ENCODE measurements around the gene CEP72.
"Not testable (repeated sequence)": the region's sequence is repeated elsewhere in the genome, so short reads cannot be mapped to it uniquely, and the experiment has no call there.

CEP72 gene

DNA sequence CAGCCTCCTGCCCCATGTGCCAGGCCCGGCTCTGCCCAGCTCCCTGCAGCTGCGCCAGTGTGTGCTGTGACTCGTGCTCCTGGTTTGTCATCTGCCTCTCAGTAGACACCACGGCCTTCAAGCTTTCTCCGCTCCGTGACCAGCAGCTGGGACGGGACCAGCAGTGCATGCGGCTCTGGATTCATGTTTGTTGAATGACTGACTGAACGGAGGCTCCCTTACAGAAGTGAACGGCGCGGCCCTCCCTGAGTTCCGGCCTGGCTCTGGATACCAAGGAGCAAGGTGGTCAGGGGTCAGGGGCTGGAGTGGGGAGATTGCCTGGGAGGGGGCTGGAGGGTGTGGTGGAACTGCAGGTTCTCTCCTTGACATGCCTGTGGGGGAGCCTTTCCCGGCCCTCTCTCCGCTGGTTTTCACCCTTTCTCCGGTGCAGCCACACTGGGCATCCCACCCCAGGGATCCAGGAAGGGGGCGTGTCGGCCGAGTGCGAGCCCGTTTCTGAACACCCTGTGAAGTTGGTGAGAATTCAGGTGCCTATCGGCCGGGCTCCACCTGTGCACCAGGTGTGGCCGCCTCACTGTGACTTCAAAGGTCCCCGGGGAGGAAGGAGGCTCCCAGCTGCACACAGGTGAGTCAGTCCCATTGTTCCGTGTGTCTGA, 11.1 kb upstream of the CEP72 start:
- DNase-seq = peak; percentile 87

DNA sequence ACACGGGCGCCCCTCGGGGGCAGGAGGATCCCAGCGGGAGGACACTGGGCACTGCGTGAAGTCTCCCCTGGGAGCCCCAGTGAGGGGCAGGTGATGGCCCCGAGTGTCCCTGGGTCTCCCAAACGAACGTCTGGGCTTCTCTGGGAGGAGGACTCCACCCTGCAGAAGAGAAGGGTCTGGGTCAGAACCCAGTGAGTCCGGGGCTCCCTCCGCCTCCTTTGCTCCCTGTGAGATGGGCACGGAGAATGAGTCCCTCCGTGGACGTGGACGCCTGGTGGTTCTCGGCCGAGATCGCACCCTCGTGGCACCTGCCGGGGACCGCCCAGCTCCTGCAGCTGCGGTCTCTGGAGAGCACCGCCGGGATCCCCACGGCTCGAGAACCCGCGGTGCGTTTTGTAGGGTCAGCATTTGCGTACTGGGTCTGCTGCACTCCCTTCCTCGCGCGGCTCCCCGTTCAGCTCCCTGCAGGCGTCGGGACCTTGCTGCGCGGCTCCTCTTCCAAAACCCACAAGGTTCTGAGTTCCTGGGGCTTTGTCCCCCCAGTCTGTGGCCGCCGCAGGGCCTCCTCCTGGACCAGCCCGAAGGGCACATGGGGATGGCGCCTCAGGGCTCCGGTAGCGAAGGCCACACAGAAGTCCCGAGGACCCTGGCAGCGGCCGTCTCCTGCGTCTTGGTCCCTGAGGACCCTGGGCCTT, 10.2 kb upstream of the CEP72 start:
- no peak for DNase-seq

DNA sequence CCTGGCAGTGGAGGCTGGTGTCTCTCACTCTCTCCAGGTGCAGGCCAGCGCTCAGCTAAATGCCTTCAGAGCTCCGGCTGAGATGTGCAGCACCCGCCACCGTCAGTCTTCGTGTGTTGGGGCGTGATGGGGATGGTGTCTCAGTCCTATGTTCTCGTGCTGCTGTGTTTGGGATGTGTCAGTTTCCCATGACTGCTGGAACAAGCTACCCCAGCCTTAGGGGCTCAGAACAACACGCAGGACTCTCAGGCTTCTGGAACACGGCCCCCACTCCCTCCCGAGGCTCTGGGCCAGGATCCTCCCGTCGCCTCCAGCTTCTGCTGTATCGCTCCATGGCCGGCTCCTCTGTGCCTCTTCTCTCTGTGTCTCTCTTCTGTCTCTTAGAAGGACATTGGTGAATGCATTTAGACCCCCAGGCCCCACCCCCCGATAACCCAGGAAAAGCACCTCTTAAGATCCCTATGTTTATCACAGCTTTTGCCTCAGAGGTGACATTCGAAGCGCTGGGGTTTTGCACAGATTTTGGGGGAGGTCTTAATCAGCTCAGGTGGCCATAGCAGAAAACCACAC, 9.6 kb upstream of the CEP72 start:
- no peak for DNase-seq

DNA sequence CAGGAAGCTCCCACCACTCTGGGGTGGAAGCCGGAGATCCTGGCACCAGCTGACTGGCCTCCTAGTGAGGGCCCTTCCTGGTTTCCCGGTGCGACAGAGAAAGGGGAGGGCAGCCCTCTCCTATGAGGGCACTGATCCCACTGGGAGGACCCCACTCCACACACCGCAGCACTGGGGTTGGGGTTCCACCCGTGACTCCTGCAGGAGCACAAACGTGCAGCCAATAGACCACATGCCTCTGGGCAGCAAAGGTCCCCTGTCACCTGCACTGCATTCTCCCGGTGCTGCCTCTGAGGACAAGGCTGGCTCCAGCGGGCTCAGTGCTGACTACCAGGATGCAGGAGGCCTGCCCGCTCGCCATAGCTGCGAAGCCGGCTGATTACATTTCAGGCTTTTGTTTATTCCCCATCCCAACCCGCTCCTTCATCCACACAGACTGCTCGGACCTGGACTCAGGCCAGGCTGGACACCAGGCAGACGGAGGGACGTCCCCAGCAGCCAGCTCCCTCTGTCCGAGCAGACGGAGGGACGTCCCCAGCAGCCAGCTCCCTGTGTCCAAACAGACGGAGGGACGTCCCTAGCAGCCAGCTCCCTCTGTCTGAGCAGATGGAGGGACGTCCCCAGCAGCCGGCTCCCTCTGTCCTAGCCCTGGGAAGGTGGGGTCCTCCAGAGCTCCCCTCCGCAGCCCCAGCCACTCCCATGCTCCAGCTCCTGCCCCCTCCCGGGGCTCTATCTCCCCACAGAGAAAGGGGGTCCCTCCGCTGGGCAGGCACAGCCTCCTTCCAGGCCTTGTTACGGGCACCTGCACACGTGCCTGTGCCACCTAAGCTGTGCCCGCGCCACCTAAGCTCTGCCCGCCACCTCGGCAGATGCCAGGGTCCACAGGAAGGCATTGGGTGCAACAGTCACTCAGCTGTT, 8.8 kb upstream of the CEP72 start:
- DNase-seq = no peak

DNA sequence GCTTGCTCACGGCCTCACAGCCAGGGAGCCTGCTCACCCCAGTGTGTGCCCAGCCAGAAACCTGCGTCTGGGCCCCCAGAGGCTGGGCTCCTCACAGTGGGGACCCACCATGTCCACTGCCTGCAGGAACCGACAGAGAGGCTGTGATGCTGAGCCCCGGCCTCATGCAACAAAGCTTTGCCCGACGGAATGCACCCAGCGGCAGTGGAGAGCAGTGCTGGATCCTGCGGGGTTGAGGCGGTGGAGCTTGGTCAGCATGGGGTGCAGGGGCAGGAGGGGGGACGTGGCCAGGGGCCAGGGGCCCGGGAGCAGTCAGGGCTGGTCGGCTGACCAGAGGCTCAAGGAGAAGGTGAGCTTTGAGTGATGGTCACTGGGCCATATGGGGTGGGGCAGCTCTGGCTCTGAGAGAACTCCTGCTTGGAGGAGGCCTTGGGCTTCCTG, 7.7 kb upstream of the CEP72 start:
- no peak for DNase-seq

DNA sequence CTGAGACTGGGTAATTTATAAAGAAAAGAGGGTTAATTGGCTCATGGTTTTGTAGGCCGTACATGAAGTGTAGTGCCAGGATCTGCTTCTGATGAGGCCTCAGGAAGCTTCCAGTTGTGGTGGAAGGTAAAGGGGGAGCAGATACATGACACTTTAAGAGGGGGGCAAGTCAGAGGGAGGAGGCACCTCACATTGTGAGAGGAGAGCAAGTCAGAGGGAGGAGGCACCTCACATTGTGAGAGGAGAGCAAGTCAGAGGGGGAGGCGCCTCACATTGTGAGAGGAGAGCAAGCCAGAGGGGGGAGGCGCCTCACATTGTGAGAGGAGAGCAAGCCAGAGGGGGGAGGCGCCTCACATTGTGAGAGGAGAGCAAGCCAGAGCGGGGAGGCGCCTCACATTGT, 7.0 kb upstream of the CEP72 start:
- DNase-seq = not testable (repeated sequence)

DNA sequence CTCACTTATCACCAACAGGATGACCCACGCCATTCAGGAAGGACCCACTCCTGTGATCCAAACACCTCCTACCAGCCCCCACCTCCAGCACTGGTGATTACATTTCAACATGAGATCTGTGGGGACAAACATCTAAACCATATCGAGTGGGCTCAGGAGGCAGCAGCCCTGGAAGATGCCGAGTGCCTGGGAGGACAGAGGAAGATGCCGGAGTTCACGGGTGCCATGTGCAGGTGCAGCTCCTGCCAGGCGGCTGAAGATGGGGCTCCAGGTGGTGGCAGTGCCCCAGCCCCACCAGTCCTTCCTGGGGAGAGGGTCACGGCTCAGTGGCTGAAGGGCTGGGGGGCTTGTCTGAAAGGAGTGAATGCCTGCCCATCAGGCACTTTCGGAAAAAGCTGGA, 6.1 kb upstream of the CEP72 start:
- no peak for DNase-seq

DNA sequence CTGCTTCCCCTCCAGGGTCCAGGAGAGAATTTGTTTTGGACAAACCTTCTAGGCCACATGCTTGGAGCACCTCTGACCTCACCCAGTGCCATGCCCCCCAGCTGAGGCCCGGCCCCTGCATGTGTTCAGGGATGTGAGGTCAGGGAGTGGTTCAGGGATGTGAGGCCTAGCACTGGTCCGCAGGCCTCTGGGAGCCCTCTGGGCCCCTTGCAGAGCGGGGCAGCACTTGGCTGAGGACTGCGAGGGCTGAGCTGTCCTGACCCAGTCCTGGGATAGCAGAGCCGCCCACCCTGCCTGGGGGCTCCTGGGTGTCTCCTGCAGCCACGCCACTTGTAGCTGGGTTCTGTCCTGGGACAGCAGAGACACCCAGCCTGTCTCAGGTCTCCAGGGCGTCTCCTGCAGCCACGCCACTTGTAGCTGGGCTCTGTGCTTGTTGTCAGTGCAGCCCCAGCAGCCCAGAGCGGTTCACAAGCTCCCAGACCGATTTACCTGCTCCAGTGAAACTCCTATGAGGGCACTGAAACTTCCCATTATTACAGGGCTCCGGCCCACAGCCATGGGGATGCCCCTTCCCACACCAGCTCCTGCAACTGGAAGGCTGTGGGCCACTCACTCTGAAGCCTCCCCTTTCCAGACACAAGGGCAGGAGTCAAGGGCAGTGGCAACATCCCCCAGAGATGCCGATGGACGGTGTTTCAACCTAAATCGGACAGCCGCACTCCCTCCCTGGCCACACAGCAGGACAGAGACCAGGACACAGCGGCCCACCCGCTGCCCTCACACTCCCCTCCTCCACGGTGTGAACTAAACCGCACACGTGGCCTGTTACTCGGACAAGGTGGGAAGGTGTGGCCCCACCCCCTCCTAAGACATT, 5.4 kb upstream of the CEP72 start:
- DNase-seq = no peak

DNA sequence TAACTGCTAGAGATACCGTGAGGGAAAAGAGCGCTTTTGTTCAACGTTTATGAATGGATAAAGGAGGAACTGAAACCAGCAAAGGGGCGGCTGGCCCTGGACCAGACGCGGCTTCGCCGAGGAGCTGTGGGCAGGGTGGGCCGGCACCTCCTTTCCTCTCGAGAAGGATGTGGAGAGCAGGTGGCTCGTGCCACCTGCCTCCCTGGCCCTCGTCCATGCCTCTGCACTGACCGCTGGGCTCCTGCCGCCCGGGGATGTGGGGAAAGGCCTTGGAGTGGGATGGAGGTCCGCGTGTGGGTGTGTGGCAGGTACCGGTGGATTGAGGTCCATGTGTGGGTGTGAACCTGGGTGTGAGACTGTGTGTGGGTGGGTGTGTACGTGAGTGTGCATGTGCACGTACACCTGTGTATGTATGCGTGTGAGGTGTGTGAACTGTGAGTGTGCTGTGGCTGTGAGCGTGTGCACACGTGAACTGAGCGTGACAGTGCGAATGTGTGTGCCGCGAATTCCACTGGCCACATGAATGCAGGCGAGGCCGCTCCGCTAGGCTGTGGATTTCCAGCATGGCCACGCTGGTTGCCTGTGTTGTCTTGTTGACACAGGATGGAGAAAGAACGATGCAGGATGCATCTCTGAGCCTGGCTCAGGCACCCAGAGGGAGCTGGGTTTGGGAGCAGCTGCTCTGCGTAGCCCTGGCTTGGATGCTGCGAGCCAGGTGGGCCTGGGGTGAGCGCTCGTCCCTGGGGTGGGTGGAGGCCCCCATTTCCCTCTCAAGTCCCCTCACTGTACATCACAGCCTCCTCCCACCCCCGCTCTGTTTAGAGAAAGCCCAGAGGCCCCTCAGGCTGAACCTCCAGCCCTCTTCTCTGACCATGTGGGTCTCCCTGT, 4.4 kb upstream of the CEP72 start:
- no peak for DNase-seq

DNA sequence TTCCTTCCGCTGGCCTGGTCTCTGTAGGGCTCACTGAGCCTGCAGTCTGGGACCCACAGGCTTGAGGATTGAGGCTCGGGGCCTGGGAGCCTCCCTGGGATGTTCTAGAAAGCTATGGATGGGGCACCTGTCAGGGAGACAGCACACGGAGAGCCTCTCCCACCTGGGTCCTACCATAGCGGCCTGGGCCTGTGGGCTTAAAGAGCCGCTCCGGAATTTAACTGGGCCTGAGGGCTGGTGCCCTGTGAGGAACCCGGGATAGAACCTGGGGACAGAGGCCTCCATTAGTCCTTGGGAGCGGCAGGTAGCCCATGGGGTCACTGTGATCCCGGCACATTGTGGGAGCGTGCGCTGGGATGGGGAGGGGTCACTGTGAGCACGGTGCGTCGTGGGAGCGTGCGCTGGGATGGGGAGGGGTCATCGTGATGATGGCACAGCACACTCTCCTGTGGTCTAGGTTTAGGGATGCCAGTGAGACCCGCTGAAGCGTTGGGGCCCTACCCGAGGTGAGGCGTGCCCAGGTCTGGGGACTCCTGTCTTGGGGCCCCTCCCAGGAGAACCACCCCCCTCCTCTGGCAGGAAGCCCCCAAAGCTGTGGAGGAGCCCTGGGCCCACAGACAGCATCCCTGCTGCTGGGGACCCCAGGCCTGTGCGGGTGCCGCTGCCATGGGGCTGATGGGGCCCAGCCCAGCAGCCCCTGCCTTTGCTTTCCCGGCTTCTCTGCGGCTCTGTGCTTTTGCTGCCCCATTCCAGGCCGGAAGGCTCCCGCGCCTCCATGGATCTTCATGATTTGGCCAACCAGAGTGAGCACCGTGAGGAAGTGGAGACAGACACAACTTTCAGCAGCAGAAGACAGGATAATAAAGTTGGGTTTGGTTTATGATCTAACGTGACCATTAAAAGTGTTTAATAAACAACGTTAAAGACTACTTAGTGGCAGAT, 3.4 kb upstream of the CEP72 start:
- no peak for DNase-seq

DNA sequence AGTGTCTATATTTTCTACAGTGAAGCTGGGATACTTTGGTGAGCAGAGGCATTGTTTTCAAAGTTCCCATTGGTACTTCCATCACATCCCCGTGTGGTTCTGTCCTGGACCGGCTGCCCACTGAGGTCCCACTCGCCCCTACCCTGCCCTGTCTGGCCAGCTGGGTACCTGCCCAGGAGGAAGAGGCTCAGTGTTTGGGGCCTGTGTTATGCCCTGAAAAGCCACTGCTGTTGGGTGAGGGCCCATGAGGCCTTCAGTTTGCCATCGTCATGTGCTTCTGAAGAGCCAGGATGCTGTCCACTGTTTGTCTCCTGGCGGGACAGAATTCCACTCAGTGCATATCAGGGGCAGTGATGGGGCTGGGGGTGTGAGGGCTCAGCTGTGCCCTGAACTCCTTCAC, 2.6 kb upstream of the CEP72 start:
- no peak for DNase-seq

DNA sequence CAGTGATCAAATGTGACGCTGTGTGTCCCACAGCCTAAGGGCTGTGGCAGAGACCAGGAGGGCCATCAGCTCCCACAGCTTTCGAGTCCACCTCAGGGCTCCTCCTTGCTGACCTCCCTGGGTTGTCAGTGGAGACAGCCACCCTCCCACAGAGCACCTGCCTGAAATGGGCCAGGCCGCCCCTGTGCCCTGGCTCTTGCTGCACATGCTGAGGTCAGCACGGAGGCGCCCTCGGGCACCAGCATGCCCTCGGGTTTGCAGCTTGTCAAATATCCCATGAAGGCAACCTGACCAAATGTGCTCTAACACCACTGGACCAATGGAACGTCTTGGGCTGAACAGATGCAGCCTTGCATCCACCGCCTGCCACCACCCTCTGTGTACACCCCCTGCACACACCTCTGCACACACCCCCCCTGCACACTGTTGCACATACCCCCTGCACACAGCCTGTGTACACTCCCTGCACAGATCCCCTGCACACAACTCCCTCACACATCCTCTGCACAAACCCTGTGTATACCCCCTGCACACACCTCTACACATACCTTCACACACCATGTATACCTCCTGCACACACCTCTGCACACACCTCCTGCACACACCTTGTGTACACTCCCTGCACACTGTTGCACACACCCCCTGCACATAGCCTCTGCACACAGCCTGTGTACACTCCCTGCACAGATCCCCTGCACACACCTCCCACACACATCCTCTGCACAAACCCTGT, 2.0 kb upstream of the CEP72 start:
- DNase-seq = no peak

DNA sequence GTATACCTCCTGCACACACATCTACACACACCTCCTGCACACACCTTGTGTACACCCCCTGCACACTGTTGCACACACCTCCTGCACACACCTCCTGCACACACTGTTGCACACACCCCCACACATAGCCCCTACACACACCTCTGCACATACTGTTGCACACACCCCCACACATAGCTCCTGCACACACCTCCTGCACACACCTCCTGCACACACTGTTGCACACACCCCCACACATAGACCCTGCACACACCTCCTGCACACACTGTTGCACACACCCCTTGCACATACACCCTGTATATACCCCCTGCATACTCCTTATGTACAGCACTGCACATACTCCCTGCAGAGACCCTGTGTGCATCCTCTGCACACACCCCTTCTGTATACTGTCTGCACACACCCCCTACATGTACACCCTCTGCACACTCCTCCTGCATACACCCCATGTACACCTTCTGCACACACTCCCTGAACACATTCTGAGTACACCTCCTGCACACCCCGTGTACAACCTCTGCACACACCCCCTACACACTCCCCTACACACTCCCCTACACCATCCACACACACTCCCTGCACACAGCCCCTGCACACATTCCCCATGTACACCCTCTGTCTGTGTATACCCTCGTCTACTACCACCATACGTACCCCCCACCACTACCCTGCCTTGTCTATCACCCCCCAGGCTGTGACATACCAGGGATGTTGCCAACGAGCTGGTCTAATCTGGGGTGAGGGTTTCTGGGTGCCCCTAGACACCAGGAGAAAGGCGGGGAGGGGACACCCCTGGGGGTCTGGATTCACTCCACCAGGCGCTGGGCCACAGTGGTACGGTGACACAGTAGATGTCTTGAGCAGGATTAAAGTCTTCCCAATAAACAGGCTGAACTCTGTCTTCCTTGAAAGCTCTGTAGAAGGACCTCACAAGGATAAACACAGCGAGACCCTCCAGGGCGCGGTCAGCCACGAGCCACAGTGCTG, 1.1 kb upstream of the CEP72 start:
- no peak for DNase-seq

DNA sequence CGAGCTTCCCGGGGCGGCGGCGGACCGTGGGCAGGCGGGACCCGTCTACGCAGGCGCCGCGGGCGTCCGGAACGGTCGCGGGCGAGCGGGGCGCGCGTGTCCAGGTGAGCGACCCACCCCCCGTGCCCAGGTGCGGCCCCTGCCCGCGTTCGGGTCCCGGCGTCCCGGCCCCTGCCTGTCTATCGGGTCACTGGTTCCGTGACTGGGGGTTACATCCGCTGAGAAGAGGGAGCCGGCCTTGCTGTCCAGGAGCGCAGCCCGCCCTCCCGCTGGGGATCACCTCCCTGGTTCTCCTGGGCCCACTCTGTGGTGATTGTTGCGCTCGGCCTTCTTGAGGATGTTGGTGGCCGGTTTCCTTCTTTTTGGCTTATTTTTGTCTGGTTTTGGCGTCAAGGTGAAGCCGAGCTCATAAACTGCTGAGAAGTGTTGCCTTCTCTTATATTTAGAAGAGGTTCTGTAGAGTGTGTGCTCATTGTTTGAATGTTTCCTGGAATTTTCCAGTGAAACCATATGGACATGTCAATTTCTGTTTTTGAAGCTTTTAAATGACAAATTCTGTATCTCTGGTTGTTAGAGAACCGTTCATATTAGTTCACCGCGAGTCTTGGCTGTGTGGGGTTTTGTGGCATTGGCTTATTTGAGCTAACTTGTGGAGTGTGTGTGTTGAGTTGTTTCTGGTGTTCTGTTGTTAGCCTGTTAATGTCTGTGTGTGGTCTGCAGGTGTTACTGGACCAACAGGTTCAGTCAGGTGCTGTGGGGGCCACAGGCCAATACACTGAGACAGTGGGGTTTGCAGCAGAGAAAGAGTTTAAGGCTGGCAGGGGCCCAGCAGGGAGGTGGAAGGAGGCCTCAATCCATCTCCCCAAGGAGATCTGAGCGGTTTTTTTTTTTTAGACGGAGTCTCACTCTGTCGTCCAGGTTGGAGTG, 621 bp downstream of the CEP72 start:
- DNase-seq = peak; percentile 75

DNA sequence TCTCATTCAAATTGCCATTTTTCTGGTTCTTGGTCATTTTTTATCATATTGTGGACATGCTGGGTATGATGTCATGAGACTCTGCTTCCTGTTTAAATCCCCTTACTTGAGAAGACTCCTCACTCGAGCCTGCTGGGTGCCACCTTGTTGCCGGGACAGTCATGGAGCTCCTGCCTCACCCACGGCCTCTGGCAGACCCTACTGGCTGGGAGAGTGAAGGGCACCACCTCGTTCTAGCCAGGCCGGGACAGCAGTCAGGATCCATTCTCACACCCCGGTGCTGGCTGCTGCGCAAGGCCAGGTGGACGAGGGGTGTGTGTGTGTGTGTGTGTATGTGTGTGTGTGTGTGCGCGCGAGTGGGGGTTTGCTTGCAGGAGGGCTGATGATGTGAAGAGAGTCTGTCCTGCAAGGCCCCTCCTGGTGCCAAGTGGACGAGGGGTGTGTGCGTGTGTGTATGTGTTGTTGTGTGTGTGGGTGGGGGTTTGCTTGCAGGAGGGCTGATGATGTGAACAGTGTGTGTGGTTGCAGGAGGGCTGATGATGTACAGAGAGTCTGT, 4.4 kb downstream of the CEP72 start:
- peak; percentile 41 for DNase-seq

DNA sequence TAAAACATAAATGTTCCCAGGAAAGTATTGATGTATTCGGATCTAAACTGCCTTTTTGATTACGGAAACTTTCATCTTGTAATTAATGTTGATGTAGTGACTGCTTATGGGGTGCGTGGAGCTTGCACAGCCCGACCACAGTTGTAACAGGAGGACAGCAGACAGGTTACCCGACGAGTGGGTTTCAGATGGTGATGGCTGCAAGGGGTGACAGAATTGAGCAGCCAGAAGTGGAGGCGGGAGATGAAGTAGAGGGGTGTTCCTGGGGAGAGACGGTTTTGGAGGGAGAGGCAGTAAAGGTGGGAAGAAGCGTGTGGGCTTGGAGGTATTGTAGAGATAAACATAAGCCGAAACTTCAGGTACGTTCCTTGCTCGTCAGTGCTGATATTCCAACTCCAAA, 5.8 kb downstream of the CEP72 start:
- DNase-seq = no peak

DNA sequence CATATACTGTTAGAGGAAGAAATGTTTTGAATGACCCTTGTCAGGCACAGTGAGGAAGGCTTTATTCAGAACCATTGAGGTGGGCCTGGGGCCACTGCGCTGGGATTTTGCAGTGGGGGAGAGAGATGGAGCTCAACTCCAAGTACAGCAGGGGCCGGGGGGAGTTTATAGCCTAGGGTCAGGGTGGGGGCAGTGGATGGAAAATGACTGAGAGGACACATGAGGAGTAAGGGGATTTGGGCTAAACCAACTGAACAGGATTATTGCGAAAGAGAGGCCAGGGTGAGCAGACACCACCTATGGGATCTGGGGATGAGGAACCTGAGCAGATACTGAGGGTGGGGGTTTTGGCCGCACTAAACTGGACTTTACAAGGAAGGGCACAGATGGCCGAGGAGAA, 6.3 kb downstream of the CEP72 start:
- no peak for DNase-seq
